GM12878 (cell line): ENCODE results near the gene RFXAP. TPM values are rescaled to one million over a fixed set of nuclear protein-coding genes. Genes with fewer than 3 reads are reported as not detected.

Experiments
- ATAC-seq: fragments of 200-7000 bp; cut with Tn5 transposase; 3 replicates; pipeline ENCODE4 v1.9.1; 2020; ENCODE audit warnings: mild to moderate bottlenecking, moderate library complexity
- BruUV-seq: library from RNA; stranded (reverse); fragments of 400-500 nt; replicated peaks from 2 replicates; lab custom pipeline; 2021; lab: Mats Ljungman, UMichigan
- CTCF ChIA-PET: fragments of 300-600 bp; sonication (Branson Sonifier 250); formaldehyde crosslinking; extraction: SDS; loops from one replicate; lab custom pipeline; 2021; ENCODE audit warnings: inconsistent platforms; lab: Yijun Ruan, JAX
- POLR2A ChIA-PET: fragments of 350-600 bp; formaldehyde crosslinking; extraction: SDS; loops from one replicate; lab custom pipeline; 2021; ENCODE audit warnings: inconsistent platforms; lab: Charles Lee
- RAD21 ChIA-PET: fragments of 300-600 bp; sonication (Branson Sonifier 250); formaldehyde crosslinking; loops from one replicate; lab custom pipeline; 2023; ENCODE audit warnings: antibody characterized with exemption; ENCODE audit not compliant: unreplicated experiment; lab: Charles Lee
- SMC1A ChIA-PET: fragments of 300-600 bp; sonication (Branson Sonifier 250); formaldehyde crosslinking; loops from one replicate; lab custom pipeline; 2023; ENCODE audit not compliant: unreplicated experiment, uncharacterized antibody; lab: Charles Lee
- DNase-seq: peaks from one replicate; pipeline ENCODE4 v3.0.0-alpha.2; 2011; ENCODE audit warnings: low read depth, low spot score
- FAIRE-seq: peaks from 3 replicates; lab custom pipeline; 2011; peaks lifted over from hg19 to GRCh38; lab: Jason Lieb, UNC
- H2AFZ ChIP-seq: 2 replicates; pipeline ENCODE4 v1.6.0; 2011; ENCODE audit warnings: low read depth, low read length, control low read depth; ENCODE audit not compliant: control insufficient read depth
- H3K27ac ChIP-seq: 2 replicates; pipeline ENCODE4 v1.5.1; 2011; ENCODE audit warnings: control low read depth; ENCODE audit not compliant: control insufficient read depth, insufficient read depth
- H3K27me3 ChIP-seq, 2 experiments: replicated peaks in 1 of 2; 2 replicates each; pipeline versions ENCODE4 v1.6.0 to v1.6.1; 2011; ENCODE audit warnings: low read length in 1 of 2; ENCODE audit not compliant: control insufficient read depth in 2 of 2, insufficient read depth in 2 of 2
- H3K36me3 ChIP-seq, 2 experiments: 2 replicates each; pipeline ENCODE4 v1.5.1; 2011; ENCODE audit warnings: low read length in 1 of 2; ENCODE audit not compliant: control insufficient read depth in 2 of 2, insufficient read depth in 2 of 2
- H3K4me1 ChIP-seq: 2 replicates; pipeline ENCODE4 v1.6.1; 2011; ENCODE audit warnings: mild to moderate bottlenecking, low read length, moderate library complexity, mixed read lengths; ENCODE audit not compliant: control insufficient read depth, insufficient read depth
- H3K4me2 ChIP-seq: 2 replicates; pipeline ENCODE4 v1.6.0; 2011; ENCODE audit warnings: control low read depth; ENCODE audit not compliant: control insufficient read depth, insufficient read depth
- H3K4me3 ChIP-seq: fragments of 200-600 bp; sonication (generic); 2 replicates; pipeline ENCODE4 v1.5.1; 2016
- H3K79me2 ChIP-seq: 2 replicates; pipeline ENCODE4 v1.6.0; 2011; ENCODE audit warnings: low read length; ENCODE audit not compliant: control insufficient read depth, insufficient read depth
- H3K9ac ChIP-seq: 2 replicates; pipeline ENCODE4 v1.8.0; 2011; ENCODE audit warnings: low read length, control low read depth, mixed read lengths; ENCODE audit not compliant: control insufficient read depth, insufficient read depth
- H3K9me3 ChIP-seq: replicated peaks from 3 replicates; pipeline ENCODE4 v1.5.1; 2011; ENCODE audit warnings: mild to moderate bottlenecking, low read length; ENCODE audit not compliant: control insufficient read depth, insufficient read depth
- H4K20me1 ChIP-seq: 2 replicates; pipeline ENCODE4 v1.6.0; 2011; ENCODE audit not compliant: control insufficient read depth, insufficient read depth
- CTCF ChIP-seq, 3 experiments: IDR thresholded peaks in 2 of 3; conservative IDR thresholded peaks in 1 of 3; 2 replicates each; pipeline ENCODE4 v1.5.1; 2011; ENCODE audit warnings: low read depth in 3 of 3, low read length in 3 of 3, mild to moderate bottlenecking in 3 of 3, control low read depth in 2 of 3, moderate library complexity in 2 of 3, inconsistent platforms in 1 of 3, mixed read lengths in 1 of 3; ENCODE audit not compliant: control insufficient read depth in 2 of 3, insufficient read depth in 1 of 3; ENCODE audit errors: extremely low read depth in 1 of 3
- EGR1 ChIP-seq, 2 experiments: IDR thresholded peaks; 1 replicate in 1 of 2; 2 replicates in 1 of 2; pipeline ENCODE4 v1.6.1; 2011 to 2012; ENCODE audit warnings: low read depth in 2 of 2, low read length in 2 of 2, borderline replicate concordance in 1 of 2, mild to moderate bottlenecking in 1 of 2, moderate library complexity in 1 of 2
- RAD21 ChIP-seq: IDR thresholded peaks from 2 replicates; pipeline ENCODE4 v1.6.1; 2011; ENCODE audit warnings: mild to moderate bottlenecking, low read depth, low read length, moderate library complexity; ENCODE audit not compliant: insufficient read depth
- WGBS: methylation state at CpG from one replicate; pipeline ENCODE4 v1.1.6; 2016; ENCODE audit warnings: low lambda C conversion rate; ENCODE audit not compliant: insufficient replicate concordance, insufficient coverage; ENCODE audit errors: missing lambda C conversion rate; 5-methylcytosine and 5-hydroxymethylcytosine counted together
- in situ Hi-C: fragments of 300-500 bp; cut with MboI; formaldehyde crosslinking; loops from 9 replicates; pipeline ENCODE4 v1.14.3; 2018; ENCODE audit warnings: mixed read lengths
- intact Hi-C: fragments of 100-400 bp; cut with micrococcal nuclease; formaldehyde crosslinking; loops from one replicate; pipeline ENCODE4 v1.14.2; 2022; ENCODE audit not compliant: unreplicated experiment
- polyA plus RNA-seq, 11 experiments: library from polyadenylated mRNA; depleted of rRNA in 4 of 11; unstranded in 6 of 11; stranded (reverse) in 5 of 11; fragments of >200 nt; fragmentation: Nextera tagmentation in 4 of 11; fragmentation: Illumina TruSeq in 1 of 11; extraction: Ambion mirVana in 4 of 11; extraction: Trizol in 1 of 11; gene quantifications; 1 replicate in 1 of 11; 2 replicates in 10 of 11; pipeline versions ENCODE4 v1.2.1 to v1.2.3, GENCODE V29; 2011 to 2016; ENCODE audit warnings: inconsistent platforms in 2 of 11, missing spikeins in 2 of 11, low read depth in 1 of 11
- total RNA-seq, 4 experiments: library from RNA; depleted of rRNA in 3 of 4; stranded (reverse); fragments of >200 nt in 3 of 4; fragmentation: Illumina TruSeq in 1 of 4; extraction: Trizol in 1 of 4; gene quantifications; 2 replicates each; pipeline versions ENCODE4 v1.2.1 to v1.2.3, GENCODE V29; 2013 to 2021

Gene RFXAP
- total and polyA plus RNA-seq, 10 of the 15 experiments (the other 5 are each of a cell fraction or from before 2014, with no cell fraction given), result 3.4 to 13.3 (median 7.7) TPM

- FAIRE-seq (no peak), ATAC-seq (no peak)
- H3K36me3 ChIP-seq, result no peaks in the 10 kb centered on the region; a peak in 1 of 4 replicates
- peak; percentile 33 for TF ChIP-seq RAD21
- TF ChIP-seq EGR1 (IDR thresholded peaks at IDR 0.05; ENCODE audit: borderline replicate concordance in 1 of 2, low read depth in 2 of 2, low read length in 2 of 2), result no peak
- peak in 1 of 3 experiments; percentile 27; a peak in 2 of 6 replicates for TF ChIP-seq CTCF (IDR thresholded peaks at IDR 0.05 in 2 of 3, conservative IDR thresholded peaks at IDR 0.05 in 1 of 3; ENCODE audit: control insufficient read depth in 2 of 3, extremely low read depth in 1 of 3, insufficient read depth in 1 of 3, low read depth in 3 of 3, low read length in 3 of 3)
- TF ChIP-seq, all 136 proteins: peak for 2
- no peak overlapping the region for H3K4me2 ChIP-seq
- H2AFZ ChIP-seq, result no peak overlapping the region
- SMC1A ChIA-PET, result interaction anchor here (0.9 to 2.0 kb wide), 5 partner anchors 19 to 421 kb away, joined by 3 to 9 read pairs (median 3); no protein-coding TSS in a partner anchor
- H4K20me1 ChIP-seq, result no peaks in the 10 kb centered on the region
- POLR2A ChIA-PET, result interaction anchor here (0.5 kb wide), 1 partner anchor 163 kb away, joined by 3 read pairs; no protein-coding TSS in a partner anchor
- intact Hi-C loops (loop anchor here (10.0 kb wide), 1 partner anchor 417 kb away; no protein-coding TSS in a partner anchor), in situ Hi-C loops (no loop called here)
- RAD21 ChIA-PET, result interaction anchor here (1.1 kb wide), 1 partner anchor 140 kb away, joined by 4 read pairs; no protein-coding TSS in a partner anchor
- no peaks in the 10 kb centered on the region for H3K4me1 ChIP-seq
- CTCF ChIA-PET, result interaction anchor here (0.6 to 2.2 kb wide), 14 partner anchors 9 to 558 kb away, joined by 3 to 11 read pairs (median 4); no protein-coding TSS in a partner anchor
- WGBS, result 91% methylated on average over 5 of the region's 5 CpGs
- no peaks in the 10 kb centered on the region for H3K79me2 ChIP-seq
- no TSS peak for BruUV-seq
- no peaks in the 10 kb centered on the region for H3K9me3 ChIP-seq
- H3K4me3 ChIP-seq, result no peak overlapping the region
- H3K9ac ChIP-seq, result no peak overlapping the region
- DNase-seq, result no peak
- no peaks in the 10 kb centered on the region for H3K27me3 ChIP-seq
- no peak overlapping the region for H3K27ac ChIP-seq
These were observed 22.4 kb downstream of the RFXAP start for GRCh38 chr13:36841391-36841790.
